ENCODE results near the gene KIAA1210. TPM values are rescaled to one million over a fixed set of nuclear protein-coding genes. Genes with fewer than 3 reads are reported as not detected.

KIAA1210 gene
- total RNA-seq: not detected

DNA sequence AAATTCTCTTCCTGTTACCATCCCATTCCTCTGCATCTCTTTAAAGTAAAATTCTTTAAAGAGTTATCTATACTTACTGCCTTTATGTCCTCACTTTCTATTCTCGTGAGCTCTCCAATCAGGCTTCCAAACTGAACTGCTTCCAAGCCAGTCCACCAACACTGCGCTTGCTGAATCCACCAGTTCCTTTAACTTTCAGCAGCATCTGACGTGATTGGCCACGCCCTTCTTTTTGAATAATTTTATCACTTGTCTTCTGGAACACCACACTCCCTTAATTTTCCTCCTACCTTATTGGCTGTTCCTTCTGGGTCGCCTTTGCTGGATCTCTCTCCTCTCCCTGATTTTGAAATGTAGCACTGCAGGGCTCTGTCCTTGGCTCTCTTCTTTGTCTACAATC lies at the start of gene KIAA1210:
KIAA1210 (minus strand) TSS at position 163 of the 400 bp plus-strand sequence. CDS start 4,170 bp downstream, outside the sequence.
- Histone ChIP-seq H3K9me3 (ENCODE audit: low read depth, low read length) (no peaks in the 10 kb centered on the region), H3K4me3 (ENCODE audit: low read length) (no peak within 1 kb of the TSS), H3K27me3 (ENCODE audit: insufficient read depth, low read length) (no peaks in the 10 kb centered on the region), H3K4me1 (ENCODE audit: insufficient read depth, low read length) (no peaks in the 10 kb centered on the region)

DNA sequence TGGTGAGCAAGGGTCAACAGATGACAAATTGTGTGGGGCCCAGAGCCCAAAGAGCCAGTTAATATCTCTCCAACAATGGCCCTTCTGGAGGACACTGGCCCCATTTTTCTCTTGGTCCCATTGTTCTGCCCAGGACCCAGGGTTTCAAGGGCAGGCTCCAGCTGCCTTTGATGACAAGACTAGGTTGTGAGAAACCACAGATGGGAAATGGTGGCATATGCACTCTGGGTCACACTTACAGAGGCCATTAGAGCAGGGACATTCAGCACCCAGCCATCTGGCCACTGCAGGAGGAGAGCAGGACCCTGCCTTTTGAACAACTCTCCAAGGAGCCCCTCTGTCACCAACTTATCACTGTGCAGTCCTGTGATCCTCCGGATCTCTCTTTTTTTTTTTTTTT lies 49.7 kb upstream of the KIAA1210 start:
- H3K27me3 ChIP-seq (ENCODE audit: insufficient read depth, low read length): no peaks in the 10 kb centered on the region
- H3K4me3 ChIP-seq (ENCODE audit: low read length): no peak overlapping the region

DNA sequence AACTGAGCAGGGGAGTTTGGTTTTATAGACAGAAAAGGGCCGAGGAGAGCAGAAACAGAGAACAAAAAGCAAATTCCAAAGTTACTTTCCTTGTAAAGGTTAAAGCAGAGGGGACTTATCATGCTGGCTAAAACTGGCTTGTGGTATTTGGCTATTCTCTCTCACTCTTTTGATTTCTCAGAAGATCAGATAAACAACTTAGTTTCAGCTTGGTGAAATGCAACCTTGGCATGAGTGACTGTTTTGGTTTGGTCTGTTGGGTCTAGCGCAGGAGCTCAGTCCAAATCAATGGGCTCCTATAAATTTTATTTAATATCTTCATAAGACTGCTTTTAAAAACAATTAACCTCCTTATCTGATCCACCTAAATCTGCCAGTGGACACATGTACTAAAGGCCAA lies 47.3 kb upstream of the KIAA1210 start:
- Histone ChIP-seq H3K27me3 (ENCODE audit: insufficient read depth, low read length) (no peaks in the 10 kb centered on the region), H3K9me3 (ENCODE audit: low read depth, low read length) (no peaks in the 10 kb centered on the region), H3K4me1 (ENCODE audit: insufficient read depth, low read length) (no peaks in the 10 kb centered on the region), H3K4me3 (ENCODE audit: low read length) (no peak overlapping the region)

More for the DNA sequence above, 49.7 kb upstream of the KIAA1210 start:
- Histone ChIP-seq H3K9me3 (ENCODE audit: low read depth, low read length) (no peaks in the 10 kb centered on the region), H3K4me1 (ENCODE audit: insufficient read depth, low read length) (no peaks in the 10 kb centered on the region)

- Histone ChIP-seq H3K4me3 (ENCODE audit: low read length) (no peak overlapping the region), H3K27me3 (ENCODE audit: insufficient read depth, low read length) (no peaks in the 10 kb centered on the region), H3K9me3 (ENCODE audit: low read depth, low read length) (no peaks in the 10 kb centered on the region), H3K4me1 (ENCODE audit: insufficient read depth, low read length) (no peaks in the 10 kb centered on the region)
These were observed 40.5 kb upstream of the KIAA1210 start for GRCh38 chrX:119168104-119168503.

GRCh38 chrX:119158226-119158625 lies 30.6 kb upstream of the KIAA1210 start:
- H3K4me3 ChIP-seq (ENCODE audit: low read length): no peak overlapping the region
- no peaks in the 10 kb centered on the region for H3K27me3 ChIP-seq (ENCODE audit: insufficient read depth, low read length)
- no peaks in the 10 kb centered on the region for H3K4me1 ChIP-seq (ENCODE audit: insufficient read depth, low read length)
- no peaks in the 10 kb centered on the region for H3K9me3 ChIP-seq (ENCODE audit: low read depth, low read length)

DNA sequence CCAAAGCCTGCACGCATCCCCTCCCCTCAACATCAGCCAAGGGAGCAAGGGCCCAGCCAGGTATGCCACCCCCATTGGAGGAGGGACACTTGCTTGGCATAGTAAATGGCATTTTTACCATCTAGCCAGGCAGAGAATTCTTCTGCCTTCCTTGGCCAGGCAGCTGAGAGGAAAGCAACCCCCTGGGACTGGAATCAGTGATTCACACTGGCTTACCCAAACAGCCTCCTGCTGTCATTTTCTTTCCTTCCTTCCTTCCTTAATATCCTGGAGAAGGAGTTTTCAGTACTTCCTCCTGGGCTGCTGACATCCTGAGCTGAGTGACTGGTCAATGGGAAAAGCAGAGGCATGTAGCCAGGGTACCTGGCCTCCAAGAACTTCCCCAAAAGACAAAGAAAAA lies 28.6 kb upstream of the KIAA1210 start:
- H3K4me1 ChIP-seq (ENCODE audit: insufficient read depth, low read length): no peaks in the 10 kb centered on the region
- H3K27me3 ChIP-seq (ENCODE audit: insufficient read depth, low read length): no peaks in the 10 kb centered on the region
- no peaks in the 10 kb centered on the region for H3K9me3 ChIP-seq (ENCODE audit: low read depth, low read length)
- H3K4me3 ChIP-seq (ENCODE audit: low read length): no peak overlapping the region

DNA sequence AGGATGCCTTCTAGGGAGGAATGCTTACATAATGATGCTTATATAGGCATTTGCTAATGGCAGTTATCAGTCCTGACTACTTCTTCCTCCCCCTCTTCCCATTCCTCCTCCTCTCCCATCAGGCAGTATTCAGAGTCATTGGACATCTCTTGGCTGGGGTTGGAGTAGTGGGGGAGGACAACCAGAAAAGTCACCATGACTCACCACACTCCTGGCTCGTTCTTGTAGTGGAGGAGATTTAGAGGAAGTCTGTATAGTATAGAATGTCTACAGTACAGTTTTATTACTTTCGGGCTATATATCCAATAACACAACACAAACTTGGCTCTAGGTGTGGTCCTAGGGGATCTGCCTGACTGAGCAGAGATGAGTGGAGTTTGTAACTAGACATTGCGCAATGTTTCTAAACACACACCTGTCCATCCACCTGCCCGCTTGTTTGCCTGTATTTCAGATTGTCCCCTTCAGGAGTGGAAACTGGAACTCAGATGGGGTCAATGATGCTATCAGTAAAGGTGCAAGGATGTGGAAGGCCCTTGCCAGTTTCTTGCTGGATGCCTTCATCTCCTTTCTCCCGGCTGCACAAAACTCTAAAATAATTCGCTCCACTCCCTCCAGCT lies 27.9 kb upstream of the KIAA1210 start:
- Histone ChIP-seq H3K9me3 (ENCODE audit: low read depth, low read length) (no peaks in the 10 kb centered on the region), H3K27me3 (ENCODE audit: insufficient read depth, low read length) (no peaks in the 10 kb centered on the region), H3K4me3 (ENCODE audit: low read length) (no peak overlapping the region), H3K4me1 (ENCODE audit: insufficient read depth, low read length) (no peaks in the 10 kb centered on the region)

- no peak overlapping the region for H3K4me3 ChIP-seq (ENCODE audit: low read length)
- no peaks in the 10 kb centered on the region for H3K9me3 ChIP-seq (ENCODE audit: low read depth, low read length)
- H3K4me1 ChIP-seq (ENCODE audit: insufficient read depth, low read length): no peaks in the 10 kb centered on the region
- H3K27me3 ChIP-seq (ENCODE audit: insufficient read depth, low read length): no peaks in the 10 kb centered on the region
These were observed 23.4 kb upstream of the KIAA1210 start for GRCh38 chrX:119151051-119151380.

DNA sequence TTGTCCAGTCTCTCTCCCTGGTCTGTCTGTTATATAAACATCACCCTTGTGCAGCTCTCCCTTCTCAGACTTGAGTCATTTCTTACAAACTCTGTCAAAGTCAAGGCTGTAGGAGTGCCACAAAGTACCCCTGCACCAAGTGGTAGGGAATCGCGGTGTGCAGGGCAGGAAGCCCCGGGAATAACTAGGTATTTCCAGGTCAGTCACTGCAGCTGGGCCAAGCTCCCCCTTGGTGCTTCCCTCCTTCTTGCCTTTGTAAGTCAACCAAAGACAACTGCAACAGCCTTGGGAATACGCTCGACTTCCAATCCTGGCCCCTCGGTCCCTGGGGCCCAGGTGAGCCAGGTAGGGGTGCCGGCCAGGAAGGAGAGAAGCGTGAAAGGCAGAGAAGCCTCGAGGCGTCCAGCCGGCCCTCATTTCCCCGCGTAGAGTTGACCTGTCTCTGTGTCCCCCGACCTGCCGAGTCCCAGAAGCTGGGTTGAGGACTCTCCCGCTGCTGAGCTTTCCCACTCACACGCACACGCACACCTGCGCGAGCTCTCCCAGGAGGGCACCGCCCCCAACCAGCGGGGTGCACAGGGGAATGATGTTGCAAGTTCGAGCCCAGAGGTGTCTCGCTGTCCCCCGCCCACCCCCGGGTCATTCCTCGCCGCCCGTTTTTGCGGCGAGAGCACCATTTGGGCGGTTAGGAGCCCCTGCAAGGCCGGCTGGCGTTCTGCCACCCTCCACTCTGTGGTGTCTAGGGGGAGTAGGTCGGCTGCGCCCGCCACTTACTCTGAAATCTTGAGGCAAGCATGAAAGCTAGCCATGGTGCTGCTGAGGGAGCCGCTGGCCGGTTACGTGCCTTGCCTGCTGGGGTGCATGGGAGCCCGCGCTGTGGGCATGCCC lies 22.8 kb upstream of the KIAA1210 start:
- Histone ChIP-seq H3K4me1 (ENCODE audit: insufficient read depth, low read length) (no peaks in the 10 kb centered on the region), H3K4me3 (ENCODE audit: low read length) (no peak overlapping the region), H3K27me3 (ENCODE audit: insufficient read depth, low read length) (no peaks in the 10 kb centered on the region), H3K9me3 (ENCODE audit: low read depth, low read length) (no peaks in the 10 kb centered on the region)

DNA sequence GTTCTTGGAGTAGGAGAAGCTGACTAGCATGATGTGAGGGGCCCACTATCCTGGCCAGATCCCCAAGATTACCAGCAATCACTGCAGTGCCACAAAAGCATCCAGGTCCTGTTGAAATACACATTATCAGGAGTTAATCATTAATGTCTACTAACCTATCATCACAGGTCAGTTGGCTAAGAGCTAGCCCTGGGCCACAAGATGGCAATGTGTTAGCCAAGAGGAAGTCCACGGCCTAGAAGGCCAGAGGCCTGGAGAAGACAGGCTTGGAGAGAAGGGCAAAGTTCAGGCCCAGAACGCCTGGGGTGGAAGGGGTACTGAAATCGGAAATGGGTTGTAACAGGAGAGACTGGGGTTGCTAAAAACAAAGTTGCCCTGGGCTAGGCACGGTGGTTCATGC lies 19.9 kb upstream of the KIAA1210 start:
- H3K4me3 ChIP-seq (ENCODE audit: low read length): no peak overlapping the region
- H3K9me3 ChIP-seq (ENCODE audit: low read depth, low read length): no peaks in the 10 kb centered on the region
- H3K27me3 ChIP-seq (ENCODE audit: insufficient read depth, low read length): no peaks in the 10 kb centered on the region
- H3K4me1 ChIP-seq (ENCODE audit: insufficient read depth, low read length): no peaks in the 10 kb centered on the region

DNA sequence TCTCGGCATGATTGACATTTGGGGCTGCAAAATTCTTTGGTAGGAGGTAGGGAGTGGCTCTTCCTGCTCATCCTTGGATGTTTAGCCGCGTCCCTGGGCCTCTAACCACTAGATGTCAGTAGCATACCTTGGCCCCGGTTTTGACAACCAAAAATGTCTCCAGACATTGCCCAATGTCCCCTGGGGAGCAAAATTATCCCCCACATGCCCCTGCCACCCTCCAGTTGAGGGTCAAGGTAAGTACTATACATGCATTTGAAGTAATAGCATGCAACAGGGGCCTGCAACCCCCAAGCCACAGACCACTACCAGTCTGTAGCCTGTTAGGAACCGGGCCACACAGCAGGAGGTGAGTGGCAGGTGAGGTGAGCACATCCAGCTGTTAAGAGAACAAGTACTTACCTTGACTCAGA lies 17.6 kb upstream of the KIAA1210 start:
- no peak overlapping the region for H3K4me3 ChIP-seq (ENCODE audit: low read length)
- no peaks in the 10 kb centered on the region for H3K27me3 ChIP-seq (ENCODE audit: insufficient read depth, low read length)
- no peaks in the 10 kb centered on the region for H3K4me1 ChIP-seq (ENCODE audit: insufficient read depth, low read length)
- no peaks in the 10 kb centered on the region for H3K9me3 ChIP-seq (ENCODE audit: low read depth, low read length)

DNA sequence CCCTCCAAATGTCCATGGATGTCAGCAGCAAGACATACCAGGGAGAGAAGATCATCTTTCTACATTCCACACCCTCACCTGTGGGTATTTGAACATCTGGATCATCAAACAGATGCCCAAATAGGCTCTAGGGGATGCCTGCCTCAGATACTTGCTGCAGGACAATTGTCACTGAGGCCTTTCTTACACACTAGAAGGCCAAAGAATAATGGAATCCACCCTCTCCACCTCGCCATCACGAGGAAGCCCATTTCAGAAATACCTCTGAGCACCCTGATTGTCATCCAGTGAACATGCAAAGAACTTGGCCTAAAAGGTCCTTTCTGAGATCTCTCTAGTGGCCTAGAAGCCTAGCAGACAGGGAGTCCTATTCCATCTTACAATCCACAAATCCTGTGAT lies 6.9 kb upstream of the KIAA1210 start:
- Histone ChIP-seq H3K4me1 (ENCODE audit: insufficient read depth, low read length) (no peaks in the 10 kb centered on the region), H3K27me3 (ENCODE audit: insufficient read depth, low read length) (no peaks in the 10 kb centered on the region), H3K9me3 (ENCODE audit: low read depth, low read length) (no peaks in the 10 kb centered on the region), H3K4me3 (ENCODE audit: low read length) (no peak overlapping the region)

DNA sequence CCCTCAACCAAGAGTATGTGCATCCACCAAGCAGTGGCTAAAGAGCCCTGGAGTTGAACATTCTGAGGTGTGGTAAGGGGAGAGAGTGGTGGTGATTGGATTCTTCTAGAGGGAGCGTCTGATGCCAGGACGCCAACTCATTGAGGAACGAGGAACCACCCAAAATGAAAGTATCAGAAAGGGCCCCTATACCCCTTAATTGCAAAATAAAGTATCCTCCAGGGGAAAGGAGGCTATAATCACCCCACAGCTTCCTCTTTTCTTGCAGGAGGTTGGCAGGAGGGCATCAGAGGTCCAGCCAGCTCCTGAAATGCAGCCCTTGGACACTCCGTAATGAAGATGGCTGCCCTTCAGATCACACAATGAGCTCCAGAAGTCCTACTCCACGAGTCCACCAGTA lies 5.3 kb upstream of the KIAA1210 start:
- H3K4me3 ChIP-seq (ENCODE audit: low read length): no peak overlapping the region
- no peaks in the 10 kb centered on the region for H3K9me3 ChIP-seq (ENCODE audit: low read depth, low read length)
- no peaks in the 10 kb centered on the region for H3K27me3 ChIP-seq (ENCODE audit: insufficient read depth, low read length)
- H3K4me1 ChIP-seq (ENCODE audit: insufficient read depth, low read length): no peaks in the 10 kb centered on the region

- Histone ChIP-seq H3K27me3 (ENCODE audit: insufficient read depth, low read length) (no peaks in the 10 kb centered on the region), H3K4me1 (ENCODE audit: insufficient read depth, low read length) (no peaks in the 10 kb centered on the region), H3K9me3 (ENCODE audit: low read depth, low read length) (no peaks in the 10 kb centered on the region), H3K4me3 (ENCODE audit: low read length) (no peak overlapping the region)
These were observed 4.7 kb upstream of the KIAA1210 start for GRCh38 chrX:119132316-119132715.

DNA sequence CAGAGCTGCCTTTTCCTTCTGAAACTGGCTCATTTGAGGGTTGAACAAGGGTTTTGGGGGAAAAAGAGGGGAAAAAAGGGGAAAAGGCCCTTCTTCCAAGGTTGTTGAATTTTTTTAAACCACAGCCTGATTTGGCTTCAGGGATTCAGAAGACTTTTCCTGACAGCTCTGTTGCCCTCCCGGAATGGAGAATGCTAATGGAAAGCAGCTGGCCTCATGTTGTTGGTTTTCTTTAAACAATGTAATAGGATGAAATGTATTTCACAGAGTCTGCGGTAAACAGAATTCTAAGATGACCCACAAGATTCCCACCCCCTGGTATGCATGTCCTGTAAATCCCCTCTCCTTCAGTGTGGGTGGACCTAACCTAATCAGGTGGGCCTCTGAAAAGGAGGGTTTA lies 3.3 kb upstream of the KIAA1210 start:
- Histone ChIP-seq H3K9me3 (ENCODE audit: low read depth, low read length) (no peaks in the 10 kb centered on the region), H3K27me3 (ENCODE audit: insufficient read depth, low read length) (no peaks in the 10 kb centered on the region), H3K4me1 (ENCODE audit: insufficient read depth, low read length) (no peaks in the 10 kb centered on the region), H3K4me3 (ENCODE audit: low read length) (no peak overlapping the region)

DNA sequence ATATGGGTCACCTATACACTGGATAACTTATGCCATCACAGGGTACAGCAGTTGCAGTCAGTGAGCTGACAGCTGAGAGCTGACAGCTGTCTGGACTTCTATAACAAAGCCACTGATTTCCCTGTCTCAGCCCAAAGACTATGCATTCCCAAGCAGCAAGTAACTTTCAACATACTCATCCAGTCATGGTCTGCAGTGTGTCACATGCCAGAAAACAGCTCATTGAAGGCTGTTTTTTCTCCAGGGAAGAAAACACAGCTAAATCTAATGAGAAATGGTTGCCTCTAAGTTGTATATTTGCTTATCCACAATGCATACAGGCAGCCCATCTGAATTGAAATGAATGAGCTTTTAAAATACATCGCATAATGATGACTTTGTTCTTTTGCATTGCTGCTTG lies 6.3 kb downstream of the KIAA1210 start:
- no peaks in the 10 kb centered on the region for H3K9me3 ChIP-seq (ENCODE audit: low read depth, low read length)
- no peak overlapping the region for H3K4me3 ChIP-seq (ENCODE audit: low read length)
- H3K4me1 ChIP-seq (ENCODE audit: insufficient read depth, low read length): no peaks in the 10 kb centered on the region
- no peaks in the 10 kb centered on the region for H3K27me3 ChIP-seq (ENCODE audit: insufficient read depth, low read length)

Measured in mononuclear cell (primary cell).